GM18505 (cell line): ENCODE data around the gene DGAT2.
A peak's percentile ranks its signal among the peaks of the same experiment; 100 is the strongest.

ENCODE experiments used
- ATAC-seq: cut with Tn5 transposase; IDR thresholded peaks from one replicate; pipeline ENCODE4 v1.9.1; 2021; ENCODE audit not compliant: unreplicated experiment
- POLR2A ChIP-seq: IDR thresholded peaks from 4 replicates; pipeline ENCODE4 v1.6.1; 2011; ENCODE audit warnings: borderline replicate concordance; ENCODE audit not compliant: insufficient read depth, insufficient read length; ENCODE audit errors: extremely low read depth

Gene DGAT2

GRCh38 chr11:75812542-75813040, 44.0 kb downstream of the DGAT2 start:
- no peak for ATAC-seq
- TF ChIP-seq POLR2A, result no peak

- ATAC-seq, result no peak
- peak; percentile 31 for TF ChIP-seq POLR2A
Measured at GRCh38 chr11:75813124-75813523, 44.5 kb downstream of the DGAT2 start.

DNA sequence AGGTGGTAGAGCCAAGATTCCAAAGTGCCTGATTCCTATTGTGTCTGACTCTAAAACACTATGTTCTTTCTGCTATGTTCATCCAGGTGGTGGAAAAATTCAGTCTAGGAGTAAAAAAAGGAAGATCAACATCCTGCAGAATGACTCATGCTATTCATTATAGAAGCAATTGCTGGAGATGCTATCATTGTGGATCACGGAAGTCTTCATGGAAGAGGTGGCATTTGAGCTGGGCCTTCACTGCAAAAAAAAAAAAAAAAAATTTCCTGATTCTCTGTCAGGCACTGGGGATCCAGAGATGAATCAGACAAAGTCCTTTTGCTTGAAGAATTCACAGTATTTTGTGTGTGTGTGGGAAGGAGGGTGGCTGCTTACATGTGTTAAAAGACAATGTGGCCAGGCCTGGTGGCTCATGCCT, 45.1 kb downstream of the DGAT2 start:
- TF ChIP-seq POLR2A, result no peak
- no peak for ATAC-seq

GRCh38 chr11:75814363-75814676, 45.7 kb downstream of the DGAT2 start:
- ATAC-seq, result peak; percentile 23

DNA sequence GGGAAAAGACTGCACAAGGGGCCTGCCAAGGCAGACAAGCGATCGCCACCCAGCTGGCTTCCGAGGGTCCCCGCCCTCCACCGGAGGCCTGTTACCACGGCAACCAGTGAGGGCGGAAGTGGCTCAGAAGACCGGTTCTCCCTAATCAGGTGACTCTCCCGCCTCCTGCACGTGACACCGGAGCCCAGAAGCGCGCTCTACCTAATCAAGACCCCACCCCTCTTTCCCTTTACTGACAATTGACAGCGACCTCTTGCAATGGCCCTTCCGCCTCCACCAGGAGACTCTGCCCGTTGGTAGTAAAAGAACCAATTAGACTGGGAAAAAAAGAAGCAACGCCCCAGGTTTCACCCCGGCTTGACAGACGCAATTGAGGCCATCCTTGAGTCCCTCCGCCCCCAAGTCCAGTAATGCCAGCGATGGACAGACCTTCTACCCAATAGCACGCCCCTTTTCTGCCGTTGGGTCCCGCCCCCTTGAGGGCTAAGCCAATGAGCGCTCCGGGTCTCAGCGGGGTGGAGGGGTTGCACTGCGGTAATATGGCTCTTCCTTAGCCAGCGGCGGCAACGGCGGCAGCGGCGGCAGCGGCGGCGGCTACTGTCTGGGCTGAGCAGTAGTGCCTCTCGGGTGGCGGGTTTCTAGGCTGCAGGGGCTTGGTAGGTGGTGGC, 46.2 kb downstream of the DGAT2 start, which contains the start of gene UVRAG:
Gene UVRAG, plus strand, starts transcription at position 534 of the 668 bp plus-strand sequence. CDS start 198 bp downstream, outside the sequence.
- TF ChIP-seq POLR2A, result peak; percentile 89
- ATAC-seq, result peak; percentile 71

More at GRCh38 chr11:75814363-75814676, 45.7 kb downstream of the DGAT2 start:
- TF ChIP-seq POLR2A, result no peak

- ATAC-seq, result peak; percentile 17
Measured at GRCh38 chr11:75815345-75816168, 47.0 kb downstream of the DGAT2 start.

GRCh38 chr11:75816561-75817239, 48.1 kb downstream of the DGAT2 start:
- no peak for ATAC-seq
- no peak for TF ChIP-seq POLR2A

More at GRCh38 chr11:75815345-75816168, 47.0 kb downstream of the DGAT2 start:
- no peak for TF ChIP-seq POLR2A

DNA sequence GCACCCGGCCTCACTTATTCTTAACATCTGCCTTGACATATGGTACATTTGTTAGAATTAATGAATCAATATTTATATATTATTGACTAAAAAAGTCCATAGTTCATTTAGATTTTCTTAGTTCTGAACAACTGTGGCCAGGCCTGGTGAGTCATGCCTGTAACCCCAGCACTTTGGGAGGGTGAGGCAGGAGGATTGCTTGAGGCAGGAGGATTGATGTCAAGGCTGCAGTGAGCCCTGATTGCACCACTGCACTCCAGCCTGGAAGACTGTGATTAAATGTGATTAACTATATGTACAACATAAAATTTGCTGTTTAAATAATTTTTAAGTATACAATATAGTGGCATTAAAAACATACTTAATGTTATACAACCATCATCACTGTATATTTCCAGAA, 52.1 kb downstream of the DGAT2 start:
- TF ChIP-seq POLR2A, result no peak
- ATAC-seq, result no peak

DNA sequence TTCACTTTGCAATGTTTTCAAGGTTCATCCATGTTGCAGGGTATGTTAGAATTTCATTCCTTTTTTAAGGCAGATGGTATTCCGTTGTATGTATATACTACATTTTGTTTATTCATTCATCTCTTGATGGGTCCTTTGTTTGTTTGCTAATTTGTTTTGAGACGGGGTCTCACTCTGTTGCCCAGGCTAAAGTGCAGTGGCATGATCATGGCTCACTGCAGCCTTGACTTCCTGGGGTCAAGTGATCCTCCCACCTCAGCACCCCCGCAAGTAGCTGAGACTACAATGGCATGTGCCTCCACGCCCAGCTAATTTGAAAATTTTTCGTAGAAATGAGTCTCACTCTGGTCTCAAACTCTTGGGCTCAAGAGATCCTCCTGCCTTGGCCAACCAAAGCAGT, 52.6 kb downstream of the DGAT2 start:
- ATAC-seq, result no peak
- TF ChIP-seq POLR2A, result no peak

- no peak for ATAC-seq
- no peak for TF ChIP-seq POLR2A
Measured at GRCh38 chr11:75822541-75822940, 54.0 kb downstream of the DGAT2 start.

GRCh38 chr11:75823415-75823814, 54.8 kb downstream of the DGAT2 start:
- no peak for ATAC-seq
- TF ChIP-seq POLR2A, result no peak

DNA sequence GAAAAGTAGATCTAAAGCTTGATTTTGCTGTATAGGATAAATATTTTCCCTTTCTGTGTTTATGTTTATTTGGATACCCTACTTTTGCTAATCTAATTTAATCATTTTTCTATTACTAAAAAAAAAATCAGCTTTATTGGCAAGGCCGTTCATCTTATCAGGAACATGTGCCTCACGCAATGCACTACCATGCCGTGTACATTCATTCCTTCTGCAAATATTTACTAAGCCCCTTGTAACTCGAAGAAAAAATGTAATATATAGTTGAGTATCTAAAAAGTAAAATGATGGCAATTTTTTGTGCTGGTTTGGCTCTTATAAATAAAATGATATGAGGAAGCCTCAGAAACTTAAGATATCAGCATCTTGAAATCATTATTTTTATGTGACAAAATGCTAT, 55.4 kb downstream of the DGAT2 start:
- TF ChIP-seq POLR2A, result no peak
- no peak for ATAC-seq
